Measurements from ENCODE around the gene FBXL16.

Gene FBXL16

DNA sequence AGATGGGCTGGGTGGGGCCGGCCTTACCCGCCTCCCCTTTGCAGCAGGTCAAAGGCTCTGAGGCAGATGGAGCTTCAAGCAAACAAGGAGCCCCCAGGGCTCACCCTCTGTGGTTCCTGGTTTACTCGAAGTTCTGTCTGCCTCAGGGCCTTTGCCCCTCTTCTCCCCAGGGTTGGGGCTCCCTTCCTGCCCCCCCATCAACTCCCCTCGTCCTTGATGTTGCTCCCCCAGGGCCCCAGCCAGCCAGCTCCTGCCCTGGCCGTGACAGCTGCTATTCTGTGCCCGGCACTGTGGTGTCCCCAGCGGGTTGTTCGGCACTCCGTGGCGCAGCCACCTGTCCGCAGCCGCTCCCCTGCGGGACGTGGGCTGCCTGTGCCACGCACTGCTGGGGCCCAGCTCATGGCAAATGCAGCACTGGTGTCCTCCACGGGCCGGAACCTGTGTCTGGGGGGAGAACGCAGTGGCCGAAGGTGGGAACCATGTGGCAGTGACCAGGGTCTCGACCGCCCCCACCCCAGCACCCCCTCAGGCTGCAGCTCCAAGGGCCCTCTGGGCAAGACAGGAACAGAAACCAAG, 5.0 kb upstream of the FBXL16 start:
- Histone ChIP-seq H3K27me3 (ENCODE audit: low read depth, low read length) (peaks cover 18% of the 10 kb centered on the region), H2AFZ (ENCODE audit: low read depth, low read length) (no peak overlapping the region), H3K4me2 (ENCODE audit: low read length) (no peak overlapping the region), H3K27ac (ENCODE audit: low read length) (no peak overlapping the region), H3K4me3 (ENCODE audit: low read length) (no peak overlapping the region), H3K4me1 (ENCODE audit: low read length) (no peaks in the 10 kb centered on the region; the same call in 1 of the 2 replicates), H3K9ac (ENCODE audit: low read length) (no peak overlapping the region), H3K36me3 (replicated peaks; ENCODE audit: low read depth, low read length) (no peaks in the 10 kb centered on the region), H3K79me2 (ENCODE audit: low read length) (no peaks in the 10 kb centered on the region), H3K9me3 (ENCODE audit: insufficient read depth, low read length) (no peaks in the 10 kb centered on the region), H4K20me1 (ENCODE audit: insufficient read depth, low read length) (no peaks in the 10 kb centered on the region)
- TF ChIP-seq, protein P1, sequence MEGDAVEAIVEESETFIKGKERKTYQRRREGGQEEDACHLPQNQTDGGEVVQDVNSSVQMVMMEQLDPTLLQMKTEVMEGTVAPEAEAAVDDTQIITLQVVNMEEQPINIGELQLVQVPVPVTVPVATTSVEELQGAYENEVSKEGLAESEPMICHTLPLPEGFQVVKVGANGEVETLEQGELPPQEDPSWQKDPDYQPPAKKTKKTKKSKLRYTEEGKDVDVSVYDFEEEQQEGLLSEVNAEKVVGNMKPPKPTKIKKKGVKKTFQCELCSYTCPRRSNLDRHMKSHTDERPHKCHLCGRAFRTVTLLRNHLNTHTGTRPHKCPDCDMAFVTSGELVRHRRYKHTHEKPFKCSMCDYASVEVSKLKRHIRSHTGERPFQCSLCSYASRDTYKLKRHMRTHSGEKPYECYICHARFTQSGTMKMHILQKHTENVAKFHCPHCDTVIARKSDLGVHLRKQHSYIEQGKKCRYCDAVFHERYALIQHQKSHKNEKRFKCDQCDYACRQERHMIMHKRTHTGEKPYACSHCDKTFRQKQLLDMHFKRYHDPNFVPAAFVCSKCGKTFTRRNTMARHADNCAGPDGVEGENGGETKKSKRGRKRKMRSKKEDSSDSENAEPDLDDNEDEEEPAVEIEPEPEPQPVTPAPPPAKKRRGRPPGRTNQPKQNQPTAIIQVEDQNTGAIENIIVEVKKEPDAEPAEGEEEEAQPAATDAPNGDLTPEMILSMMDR (IDR thresholded peaks at IDR 0.05; ENCODE audit: low read depth, low read length), result no peak
- TF ChIP-seq EZH2phosphoT487 (IDR thresholded peaks at IDR 0.05; ENCODE audit: low read depth), result no peak

- Histone ChIP-seq H3K36me3 (replicated peaks; ENCODE audit: low read depth, low read length) (no peaks in the 10 kb centered on the region), H3K79me2 (ENCODE audit: low read length) (no peaks in the 10 kb centered on the region), H3K4me1 (ENCODE audit: low read length) (no peaks in the 10 kb centered on the region; the same call in 1 of the 2 replicates), H3K27ac (ENCODE audit: low read length) (no peak overlapping the region), H3K9ac (ENCODE audit: low read length) (no peak overlapping the region), H3K4me3 (ENCODE audit: low read length) (no peak overlapping the region), H2AFZ (ENCODE audit: low read depth, low read length) (no peak overlapping the region), H3K27me3 (ENCODE audit: low read depth, low read length) (peaks cover 18% of the 10 kb centered on the region), H3K9me3 (ENCODE audit: insufficient read depth, low read length) (no peaks in the 10 kb centered on the region), H3K4me2 (ENCODE audit: low read length) (no peak overlapping the region), H4K20me1 (ENCODE audit: insufficient read depth, low read length) (no peaks in the 10 kb centered on the region)
- TF ChIP-seq EZH2phosphoT487 (IDR thresholded peaks at IDR 0.05; ENCODE audit: low read depth), result no peak
- TF ChIP-seq, protein P1 (IDR thresholded peaks at IDR 0.05; ENCODE audit: low read depth, low read length), result no peak
Observed at GRCh38 chr16:709566-710499, 4.2 kb upstream of the FBXL16 start.

DNA sequence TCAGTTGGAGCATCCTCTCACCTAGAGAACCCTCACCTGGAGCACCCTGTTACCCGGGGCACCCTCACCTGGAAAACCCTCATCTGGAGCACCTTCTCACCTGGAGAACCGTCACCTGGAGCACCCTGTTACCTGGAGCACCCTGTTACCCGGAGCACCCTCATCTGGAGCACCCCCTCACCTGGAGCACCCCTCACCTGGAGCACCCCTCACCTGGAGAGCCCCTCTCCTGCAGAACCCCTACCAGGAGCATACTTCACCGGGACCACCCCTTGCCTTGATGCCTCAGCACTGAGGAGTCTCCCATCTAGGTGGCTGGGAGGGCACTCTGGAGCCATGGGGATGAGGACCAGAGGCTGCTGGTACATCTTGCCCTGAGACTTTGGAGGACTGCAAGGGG, 3.4 kb upstream of the FBXL16 start:
- Histone ChIP-seq H3K27ac (ENCODE audit: low read length) (no peak overlapping the region), H3K36me3 (replicated peaks; ENCODE audit: low read depth, low read length) (no peaks in the 10 kb centered on the region), H2AFZ (ENCODE audit: low read depth, low read length) (no peak overlapping the region), H3K4me2 (ENCODE audit: low read length) (no peak overlapping the region), H3K4me1 (ENCODE audit: low read length) (no peaks in the 10 kb centered on the region; the same call in 1 of the 2 replicates), H3K79me2 (ENCODE audit: low read length) (no peaks in the 10 kb centered on the region), H3K9ac (ENCODE audit: low read length) (no peak overlapping the region), H3K9me3 (ENCODE audit: insufficient read depth, low read length) (no peaks in the 10 kb centered on the region), H3K4me3 (ENCODE audit: low read length) (no peak overlapping the region), H4K20me1 (ENCODE audit: insufficient read depth, low read length) (no peaks in the 10 kb centered on the region), H3K27me3 (ENCODE audit: low read depth, low read length) (peaks cover 18% of the 10 kb centered on the region)
- TF ChIP-seq, protein P1 (IDR thresholded peaks at IDR 0.05; ENCODE audit: low read depth, low read length), result no peak
- no peak for TF ChIP-seq EZH2phosphoT487 (IDR thresholded peaks at IDR 0.05; ENCODE audit: low read depth)

DNA sequence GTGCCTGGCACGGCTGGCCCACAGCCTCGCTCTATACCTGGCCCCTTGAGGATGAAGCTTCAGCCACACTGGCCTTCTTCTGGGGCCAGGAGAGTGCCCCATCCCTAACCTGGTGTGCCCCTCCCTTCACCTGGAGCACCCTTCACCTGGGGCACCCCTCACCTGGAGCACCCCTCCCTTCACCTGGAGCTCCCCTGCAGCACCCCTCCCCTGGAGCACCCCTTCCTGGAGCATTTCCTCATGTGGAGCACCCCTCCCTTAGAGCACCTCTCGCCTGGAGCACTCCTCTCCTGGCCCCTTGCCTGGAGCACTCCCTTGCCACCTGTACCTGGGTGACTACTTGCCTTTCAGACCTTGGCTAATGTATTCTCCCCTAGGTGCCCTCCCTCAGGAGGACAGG, 2.4 kb upstream of the FBXL16 start:
- Histone ChIP-seq H3K27me3 (ENCODE audit: low read depth, low read length) (peaks cover 18% of the 10 kb centered on the region), H3K4me2 (ENCODE audit: low read length) (no peak overlapping the region), H3K27ac (ENCODE audit: low read length) (no peak overlapping the region), H3K4me3 (ENCODE audit: low read length) (no peak overlapping the region), H3K9ac (ENCODE audit: low read length) (no peak overlapping the region), H3K79me2 (ENCODE audit: low read length) (no peaks in the 10 kb centered on the region), H3K4me1 (ENCODE audit: low read length) (no peaks in the 10 kb centered on the region; the same call in 1 of the 2 replicates), H4K20me1 (ENCODE audit: insufficient read depth, low read length) (no peaks in the 10 kb centered on the region), H3K9me3 (ENCODE audit: insufficient read depth, low read length) (no peaks in the 10 kb centered on the region), H2AFZ (ENCODE audit: low read depth, low read length) (no peak overlapping the region), H3K36me3 (replicated peaks; ENCODE audit: low read depth, low read length) (no peaks in the 10 kb centered on the region)
- no peak for TF ChIP-seq EZH2phosphoT487 (IDR thresholded peaks at IDR 0.05; ENCODE audit: low read depth)
- TF ChIP-seq, protein P1 (IDR thresholded peaks at IDR 0.05; ENCODE audit: low read depth, low read length), result no peak
